ENCODE data around the gene TSKU.

- TF ChIP-seq CTCF (IDR thresholded peaks at IDR 0.05; ENCODE audit: insufficient read depth, low read depth, low read length) (no peak), EZH2 (IDR thresholded peaks at IDR 0.05; ENCODE audit: insufficient read depth, low read length) (no peak)
Observed at GRCh38 chr11:76830639-76831327, 47.6 kb downstream of the TSKU start.
